K562 (cell line): ENCODE data around the gene TJAP1. TPM values are rescaled to one million over a fixed set of nuclear protein-coding genes. Genes with fewer than 3 reads are reported as not detected.

Experiments used
- ATAC-seq: fragments of 200-7000 bp; cut with Tn5 transposase; 3 replicates; pipeline ENCODE4 v1.9.1; 2020; ENCODE audit warnings: moderate library complexity
- BruUV-seq: library from RNA; stranded (reverse); fragments of 400-500 nt; replicated peaks from 2 replicates; lab custom pipeline; 2021; lab: Mats Ljungman, UMichigan
- CTCF ChIA-PET: fragments of 300-600 bp; formaldehyde crosslinking; extraction: SDS; loops from one replicate; lab custom pipeline; 2021; ENCODE audit warnings: low intra/inter-chr PET ratio; lab: Yijun Ruan, JAX
- POLR2A ChIA-PET: fragments of 300-600, 350-650 bp; sonication (Branson Sonifier 250); formaldehyde crosslinking; extraction: SDS; loops from one replicate; lab custom pipeline; 2021; ENCODE audit warnings: antibody characterized with exemption, inconsistent platforms; lab: Yijun Ruan, JAX
- DNase-seq, 4 experiments: peaks; one replicate each; pipeline versions ENCODE4 v3.0.0 to v3.0.0-alpha.2; 2011 to 2018; ENCODE audit warnings: low spot score in 3 of 4, mixed read lengths in 3 of 4; ENCODE audit errors: extremely low read depth in 1 of 4
- FAIRE-seq: peaks from 2 replicates; lab custom pipeline; 2011; peaks lifted over from hg19 to GRCh38; lab: Jason Lieb, UNC
- H2AFZ ChIP-seq: 2 replicates; pipeline ENCODE4 v1.6.0; 2011; ENCODE audit warnings: low read depth, low read length, control low read depth, inconsistent platforms
- H3K27ac ChIP-seq: fragments of 200-600 bp; 3 replicates; pipeline ENCODE4 v1.8.0; 2011; ENCODE audit warnings: low read depth, mild to moderate bottlenecking, control low read depth, inconsistent platforms, low read length, moderate library complexity, mixed read lengths; ENCODE audit errors: extremely low read depth
- H3K27me3 ChIP-seq, 2 experiments: fragments of 300-600 bp in 1 of 2; 2 replicates in 1 of 2; 3 replicates in 1 of 2; pipeline versions ENCODE4 v1.6.0 to v1.8.0; 2011; ENCODE audit warnings: inconsistent platforms in 2 of 2, low read length in 2 of 2, mild to moderate bottlenecking in 1 of 2, mixed read lengths in 1 of 2, moderate library complexity in 1 of 2; ENCODE audit not compliant: control insufficient read depth in 2 of 2, insufficient read depth in 2 of 2
- H3K36me3 ChIP-seq: fragments of 300-600 bp; 3 replicates; pipeline ENCODE4 v1.8.0; 2011; ENCODE audit warnings: mild to moderate bottlenecking, low read length, inconsistent platforms; ENCODE audit not compliant: control insufficient read depth, insufficient read depth
- H3K4me1 ChIP-seq, 2 experiments: fragments of 200-600 bp in 1 of 2; replicated peaks in 1 of 2; 2 replicates in 1 of 2; 3 replicates in 1 of 2; pipeline versions ENCODE4 v1.5.1 to v1.8.0; 2011; ENCODE audit warnings: inconsistent platforms in 2 of 2, low read length in 2 of 2, mild to moderate bottlenecking in 1 of 2, mixed read lengths in 1 of 2, moderate library complexity in 1 of 2; ENCODE audit not compliant: control insufficient read depth in 2 of 2, insufficient read depth in 2 of 2
- H3K4me2 ChIP-seq: 2 replicates; pipeline ENCODE4 v1.6.1; 2011; ENCODE audit warnings: low read length, control low read depth, inconsistent platforms, mixed read lengths; ENCODE audit not compliant: insufficient read depth
- H3K4me3 ChIP-seq: fragments of 200-600 bp; sonication (generic), shearing (Covaris generic); 2 replicates; pipeline ENCODE4 v1.5.1; 2016; ENCODE audit warnings: control low read depth, inconsistent platforms
- H3K79me2 ChIP-seq: fragments of 200-600 bp; 3 replicates; pipeline ENCODE4 v1.8.0; 2011; ENCODE audit warnings: low read length, inconsistent platforms; ENCODE audit not compliant: control insufficient read depth, insufficient read depth
- H3K9ac ChIP-seq, 2 experiments: 2 replicates each; pipeline versions ENCODE4 v1.6.0 to v1.6.1; 2011; ENCODE audit warnings: low read depth in 2 of 2, low read length in 2 of 2, control low read depth in 1 of 2, inconsistent platforms in 1 of 2, mild to moderate bottlenecking in 1 of 2, mixed read lengths in 1 of 2; ENCODE audit not compliant: insufficient read depth in 1 of 2
- H3K9me1 ChIP-seq: one replicate; pipeline ENCODE4 v1.6.0; 2011; ENCODE audit warnings: inconsistent platforms, mild to moderate bottlenecking, low read length, moderate library complexity; ENCODE audit not compliant: control insufficient read depth, insufficient read depth
- H3K9me3 ChIP-seq: replicated peaks from 2 replicates; pipeline ENCODE4 v1.5.1; 2011; ENCODE audit warnings: low read depth, low read length, inconsistent platforms; ENCODE audit not compliant: control insufficient read depth, insufficient read depth
- H4K20me1 ChIP-seq: replicated peaks from 2 replicates; pipeline ENCODE4 v1.6.1; 2011; ENCODE audit warnings: low read length, inconsistent platforms, mixed read lengths; ENCODE audit not compliant: control insufficient read depth, insufficient read depth
- ARID4B ChIP-seq: sonication (generic); formaldehyde crosslinking; IDR thresholded peaks from 2 replicates; pipeline ENCODE4 v1.8.0; 2022; ENCODE audit warnings: mild to moderate bottlenecking, missing genetic modification reagents
- GTF2B ChIP-seq: IDR thresholded peaks from 2 replicates; pipeline ENCODE4 v1.6.1; 2011; ENCODE audit not compliant: insufficient read length; ENCODE audit errors: extremely low read depth
- ILF3 ChIP-seq: fragments of 450-650 bp; IDR thresholded peaks from 2 replicates; pipeline ENCODE4 v1.6.1; 2018; ENCODE audit warnings: antibody characterized with exemption, mild to moderate bottlenecking, moderate library complexity, borderline replicate concordance
- POLR2G ChIP-seq: fragments of 200-400 bp; formaldehyde crosslinking; IDR thresholded peaks from 2 replicates; pipeline ENCODE4 v1.6.1; 2017; ENCODE audit warnings: low read depth, mild to moderate bottlenecking, antibody characterized with exemption, low read length, moderate library complexity
- TSC22D4 ChIP-seq: fragments of 450-650 bp; IDR thresholded peaks from 2 replicates; pipeline ENCODE4 v1.6.1; 2016; ENCODE audit warnings: missing genetic modification characterization, missing biosample characterization, control low read depth
- ZNF311 ChIP-seq: fragments of 250-450 bp; sonication (Bioruptor Pico); IDR thresholded peaks from 2 replicates; pipeline ENCODE4 v1.4.0; 2020; ENCODE audit warnings: mild to moderate bottlenecking, moderate library complexity
- WGBS: fragments of 100-300 bp; shearing (Covaris generic); methylation state at CpG from one replicate; pipeline ENCODE4 v1.1.6; 2016; ENCODE audit warnings: low coverage, mixed read lengths; ENCODE audit not compliant: insufficient coverage; ENCODE audit errors: missing lambda C conversion rate; 5-methylcytosine and 5-hydroxymethylcytosine counted together
- in situ Hi-C: fragments of 300-500 bp; cut with MboI; formaldehyde crosslinking; loops from 4 replicates; pipeline ENCODE4 v1.15.0; 2018; ENCODE audit warnings: inconsistent platforms, mixed read lengths
- intact Hi-C: fragments of 100-400 bp; cut with micrococcal nuclease; formaldehyde crosslinking; loops from 2 replicates; pipeline ENCODE4 v1.14.2; 2022
- polyA plus RNA-seq, 8 experiments: library from polyadenylated mRNA; depleted of rRNA in 4 of 8; stranded (reverse) in 5 of 8; unstranded in 3 of 8; fragments of >200 nt; fragmentation: Nextera tagmentation in 2 of 8; fragmentation: Illumina TruSeq in 1 of 8; extraction: Ambion mirVana in 2 of 8; extraction: Trizol in 1 of 8; gene quantifications; 2 replicates each; pipeline versions ENCODE4 v1.2.1 to v1.2.3, GENCODE V29; 2011 to 2014; ENCODE audit warnings: inconsistent platforms in 1 of 8, missing spikeins in 1 of 8
- total RNA-seq, 7 experiments: library from RNA; depleted of rRNA in 6 of 7; stranded (reverse); fragments of >200 nt in 6 of 7; fragmentation: Illumina TruSeq in 2 of 7; extraction: Trizol in 2 of 7; gene quantifications; 2 replicates each; pipeline versions ENCODE4 v1.2.1 to v1.2.3, GENCODE V29; 2011 to 2021; ENCODE audit warnings: low replicate concordance in 1 of 7

TJAP1 gene
- total and polyA plus RNA-seq, 9 of the 15 experiments (the other 6 are each of a cell fraction or from before 2014, with no cell fraction given): 0.06 to 35.8 (median 16.2) TPM

- Histone ChIP-seq H3K9me1 (no peaks in the 10 kb centered on the region), H3K4me1 (peaks cover 0 to 16% of the 10 kb centered on the region in 2 experiments; a peak in 4 of 5 replicates), H3K27me3 (no peaks in the 10 kb centered on the region; a peak in 1 of 5 replicates), H3K4me3 (no peak overlapping the region), H3K36me3 (peaks cover 28% of the 10 kb centered on the region; the same call in 1 of the 3 replicates), H4K20me1 (no peaks in the 10 kb centered on the region), H3K9ac (no peak overlapping the region; a peak in 1 of 4 replicates), H3K9me3 (no peaks in the 10 kb centered on the region), H3K79me2 (no peaks in the 10 kb centered on the region), H3K4me2 (no peak overlapping the region), H3K27ac (no peak overlapping the region), H2AFZ (no peak overlapping the region)
- CTCF ChIA-PET: no interaction called here
- BruUV-seq: no TSS peak
- TF ChIP-seq POLR2G (peak; percentile 43; the same call in 1 of the 2 replicates), ILF3 (no peak)
- DNase-seq (no peak), ATAC-seq (no peak), FAIRE-seq (no peak)
- 87% methylated on average over 13 of the region's 13 CpGs for WGBS
- in situ Hi-C loops: no loop called here
- POLR2A ChIA-PET: interaction anchor here (0.6 to 1.3 kb wide), 4 partner anchors 10 to 59 kb away, joined by 3 to 4 read pairs (median 4); no protein-coding TSS in a partner anchor
- intact Hi-C loops: no loop called here
Observed at GRCh38 chr6:43450699-43451131, 26.7 kb upstream of the TJAP1 start.

GRCh38 chr6:43451348-43451747, 26.0 kb upstream of the TJAP1 start:
- in situ Hi-C loops (no loop called here), intact Hi-C loops (no loop called here)
- FAIRE-seq (no peak), ATAC-seq (no peak), DNase-seq (no peak)
- Histone ChIP-seq H3K4me1 (peaks cover 0 to 18% of the 10 kb centered on the region in 2 experiments; a peak in 4 of 5 replicates), H3K36me3 (peaks cover 24% of the 10 kb centered on the region; the same call in 1 of the 3 replicates), H3K9me3 (0 out of 2 replicates have a peak, but pooled peaks cover 3% of the 10 kb centered on the region), H3K27me3 (no peaks in the 10 kb centered on the region; a peak in 1 of 5 replicates), H3K27ac (no peak overlapping the region), H4K20me1 (no peaks in the 10 kb centered on the region), H3K4me3 (no peak overlapping the region), H3K4me2 (no peak overlapping the region), H3K9me1 (no peaks in the 10 kb centered on the region), H3K9ac (no peak overlapping the region; a peak in 1 of 4 replicates), H2AFZ (no peak overlapping the region), H3K79me2 (no peaks in the 10 kb centered on the region)
- ChIA-PET POLR2A (interaction anchor here (0.6 to 1.3 kb wide), 3 partner anchors 9 to 58 kb away, joined by 3 to 4 read pairs (median 3); no protein-coding TSS in a partner anchor), CTCF (no interaction called here)
- no TSS peak for BruUV-seq
- 58% methylated on average over 4 of the region's 4 CpGs for WGBS
- TF ChIP-seq ARID4B (CRISPR knock-in tag) (no peak), TSC22D4 (no peak), GTF2B (no peak), ZNF311 (CRISPR knock-in tag) (no peak)
